Measurements from ENCODE around the gene ESYT1. TPM values are rescaled to one million over a fixed set of nuclear protein-coding genes. Genes with fewer than 3 reads are reported as not detected.

Gene ESYT1
- total RNA-seq, 2 experiments from 2014 or later = 85.9 to 112 TPM

GRCh38 chr12:56137853-56138571 lies 9.9 kb downstream of the ESYT1 start:
- DNase-seq (ENCODE audit: low spot score) = no peak
- intact Hi-C loops (cut with micrococcal nuclease; ENCODE audit: unreplicated experiment) = no loop called here
- Histone ChIP-seq H3K4me3 (ENCODE audit: low read depth, low read length, poor library complexity, severe bottlenecking) (no peak overlapping the region), H3K4me1 (ENCODE audit: insufficient read depth, low read length, poor library complexity, severe bottlenecking) (no peaks in the 10 kb centered on the region), H4K20me1 (ENCODE audit: insufficient read depth, low read length) (no peaks in the 10 kb centered on the region), H3K4me2 (ENCODE audit: low read length) (no peak overlapping the region), H3K79me2 (ENCODE audit: insufficient read depth, low read depth, low read length) (no peaks in the 10 kb centered on the region), H2AFZ (ENCODE audit: low read length) (no peak overlapping the region), H3K9me2 (ENCODE audit: insufficient read depth, low read length) (no peaks in the 10 kb centered on the region), H3K27ac (ENCODE audit: low read depth, low read length, poor library complexity, severe bottlenecking) (no peak overlapping the region), H3K36me3 (ENCODE audit: insufficient read depth, low read length) (peaks cover 93% of the 10 kb centered on the region), H3K9me3 (ENCODE audit: low read length) (no peaks in the 10 kb centered on the region)
- TF ChIP-seq EZH2phosphoT487 (IDR thresholded peaks at IDR 0.05; ENCODE audit: borderline replicate concordance, low read depth, low read length) (no peak), CTCF (conservative IDR thresholded peaks at IDR 0.05; ENCODE audit: low read length) (no peak)
- TSS peak; percentile 43 for BruUV-seq (replicated peaks)
- POLR2A ChIA-PET = interaction anchor here (0.6 kb wide), 2 partner anchors 13 to 524 kb away, joined by 5 to 8 read pairs; no protein-coding TSS in a partner anchor
- CTCF ChIA-PET (ENCODE audit: unreplicated experiment) = no interaction called here

- Histone ChIP-seq H2AFZ (ENCODE audit: low read length) (no peak overlapping the region), H3K4me2 (ENCODE audit: low read length) (no peak overlapping the region), H3K4me3 (ENCODE audit: low read depth, low read length, poor library complexity, severe bottlenecking) (no peak overlapping the region), H3K27ac (ENCODE audit: low read depth, low read length, poor library complexity, severe bottlenecking) (no peak overlapping the region), H3K79me2 (ENCODE audit: insufficient read depth, low read depth, low read length) (no peaks in the 10 kb centered on the region), H3K36me3 (ENCODE audit: insufficient read depth, low read length) (peaks cover 79% of the 10 kb centered on the region), H3K4me1 (ENCODE audit: insufficient read depth, low read length, poor library complexity, severe bottlenecking) (no peaks in the 10 kb centered on the region), H3K9me3 (ENCODE audit: low read length) (no peaks in the 10 kb centered on the region), H4K20me1 (ENCODE audit: insufficient read depth, low read length) (no peaks in the 10 kb centered on the region), H3K9me2 (ENCODE audit: insufficient read depth, low read length) (no peaks in the 10 kb centered on the region)
- POLR2A ChIA-PET = interaction anchor here (0.7 to 1.3 kb wide), 2 partner anchors 23 to 290 kb away, joined by 3 read pairs; no protein-coding TSS in a partner anchor
- no peak for DNase-seq (ENCODE audit: low spot score)
- CTCF ChIA-PET (ENCODE audit: unreplicated experiment) = no interaction called here
- BruUV-seq (replicated peaks) = no TSS peak
- intact Hi-C loops (cut with micrococcal nuclease; ENCODE audit: unreplicated experiment) = no loop called here
- TF ChIP-seq EZH2phosphoT487 (IDR thresholded peaks at IDR 0.05; ENCODE audit: borderline replicate concordance, low read depth, low read length) (no peak), CTCF (conservative IDR thresholded peaks at IDR 0.05; ENCODE audit: low read length) (no peak)
These were observed 14.1 kb downstream of the ESYT1 start for GRCh38 chr12:56141946-56142784.
